Astrocyte (in vitro differentiated cells and primary cell): ENCODE measurements around the gene DRC7. TPM values are rescaled to one million over a fixed set of nuclear protein-coding genes. Genes with fewer than 3 reads are reported as not detected.
"Not testable (repeated sequence)": the region's sequence is repeated elsewhere in the genome, so short reads cannot be mapped to it uniquely, and the experiment has no call there.

ENCODE experiments used
- DNase-seq: peaks from one replicate; pipeline ENCODE4 v3.0.0-alpha.2; 2010; ENCODE audit warnings: low read depth
- FAIRE-seq: peaks from 2 replicates; lab custom pipeline; 2011; peaks lifted over from hg19 to GRCh38; lab: Jason Lieb, UNC
- H2AFZ ChIP-seq: 2 replicates; pipeline ENCODE4 v1.6.0; 2012; ENCODE audit warnings: low read depth, low read length, inconsistent platforms
- H3K27ac ChIP-seq: 2 replicates; pipeline ENCODE4 v1.5.1; 2011; ENCODE audit warnings: low read depth, low read length, inconsistent platforms
- H3K27me3 ChIP-seq: 2 replicates; pipeline ENCODE4 v1.6.0; 2011; ENCODE audit warnings: low read length, inconsistent platforms; ENCODE audit not compliant: insufficient read depth
- H3K36me3 ChIP-seq: 2 replicates; pipeline ENCODE4 v1.5.1; 2011; ENCODE audit warnings: low read length, inconsistent platforms; ENCODE audit not compliant: insufficient read depth
- H3K4me1 ChIP-seq: 2 replicates; pipeline ENCODE4 v1.5.1; 2011; ENCODE audit warnings: low read length, inconsistent platforms; ENCODE audit not compliant: insufficient read depth
- H3K4me2 ChIP-seq: 2 replicates; pipeline ENCODE4 v1.6.0; 2012; ENCODE audit warnings: low read length, inconsistent platforms
- H3K4me3 ChIP-seq: 2 replicates; pipeline ENCODE4 v1.5.1; 2011; ENCODE audit warnings: low read depth, mild to moderate bottlenecking, low read length, inconsistent platforms; ENCODE audit not compliant: insufficient read depth
- H3K79me2 ChIP-seq: 2 replicates; pipeline ENCODE4 v1.6.0; 2012; ENCODE audit warnings: mild to moderate bottlenecking, low read length, inconsistent platforms; ENCODE audit not compliant: insufficient read depth
- H3K9ac ChIP-seq: 2 replicates; pipeline ENCODE4 v1.6.0; 2012; ENCODE audit warnings: mild to moderate bottlenecking, low read length, inconsistent platforms
- H3K9me3 ChIP-seq: 2 replicates; pipeline ENCODE4 v1.5.1; 2012; ENCODE audit warnings: low read depth, mild to moderate bottlenecking, low read length, inconsistent platforms; ENCODE audit not compliant: insufficient read depth
- H4K20me1 ChIP-seq: 2 replicates; pipeline ENCODE4 v1.6.0; 2012; ENCODE audit warnings: low read length, inconsistent platforms; ENCODE audit not compliant: insufficient read depth
- H3K27ac Mint-ChIP-seq: one replicate; pipeline ENCODE4 v1.8.0; 2021; ENCODE audit warnings: mild to moderate bottlenecking, mixed read lengths; ENCODE audit not compliant: unreplicated experiment
- H3K27me3 Mint-ChIP-seq: one replicate; pipeline ENCODE4 v1.8.0; 2021; ENCODE audit warnings: low read depth, mixed read lengths; ENCODE audit not compliant: unreplicated experiment
- H3K36me3 Mint-ChIP-seq: one replicate; pipeline ENCODE4 v1.8.0; 2021; ENCODE audit warnings: low read depth, mixed read lengths; ENCODE audit not compliant: unreplicated experiment
- H3K4me1 Mint-ChIP-seq: one replicate; pipeline ENCODE4 v1.8.0; 2021; ENCODE audit warnings: low read depth, mixed read lengths; ENCODE audit not compliant: unreplicated experiment
- H3K4me3 Mint-ChIP-seq: one replicate; pipeline ENCODE4 v1.8.0; 2021; ENCODE audit warnings: mild to moderate bottlenecking, moderate library complexity, mixed read lengths; ENCODE audit not compliant: unreplicated experiment
- H3K9me3 Mint-ChIP-seq: one replicate; pipeline ENCODE4 v1.8.0; 2021; ENCODE audit warnings: mild to moderate bottlenecking, mixed read lengths; ENCODE audit not compliant: unreplicated experiment
- EZH2 ChIP-seq: IDR thresholded peaks from 2 replicates; pipeline ENCODE4 v1.6.1; 2012; ENCODE audit warnings: mild to moderate bottlenecking, low read length, inconsistent platforms; ENCODE audit not compliant: insufficient read depth
- total RNA-seq: library from RNA; stranded (reverse); gene quantifications from 2 replicates; pipeline ENCODE4 v1.2.1, GENCODE V29; 2021
- TF ChIP-seq, protein P1 (sequence below): IDR thresholded peaks from 2 replicates; pipeline ENCODE4 v1.5.1; 2011; ENCODE audit warnings: low read depth, mild to moderate bottlenecking, inconsistent platforms, low read length, moderate library complexity; ENCODE audit not compliant: insufficient read depth

The DRC7 gene
- total RNA-seq, 1 donor from 2014 or later, result not detected

GRCh38 chr16:57711993-57712392, 17.4 kb downstream of the DRC7 start:
- TF ChIP-seq, protein P1, sequence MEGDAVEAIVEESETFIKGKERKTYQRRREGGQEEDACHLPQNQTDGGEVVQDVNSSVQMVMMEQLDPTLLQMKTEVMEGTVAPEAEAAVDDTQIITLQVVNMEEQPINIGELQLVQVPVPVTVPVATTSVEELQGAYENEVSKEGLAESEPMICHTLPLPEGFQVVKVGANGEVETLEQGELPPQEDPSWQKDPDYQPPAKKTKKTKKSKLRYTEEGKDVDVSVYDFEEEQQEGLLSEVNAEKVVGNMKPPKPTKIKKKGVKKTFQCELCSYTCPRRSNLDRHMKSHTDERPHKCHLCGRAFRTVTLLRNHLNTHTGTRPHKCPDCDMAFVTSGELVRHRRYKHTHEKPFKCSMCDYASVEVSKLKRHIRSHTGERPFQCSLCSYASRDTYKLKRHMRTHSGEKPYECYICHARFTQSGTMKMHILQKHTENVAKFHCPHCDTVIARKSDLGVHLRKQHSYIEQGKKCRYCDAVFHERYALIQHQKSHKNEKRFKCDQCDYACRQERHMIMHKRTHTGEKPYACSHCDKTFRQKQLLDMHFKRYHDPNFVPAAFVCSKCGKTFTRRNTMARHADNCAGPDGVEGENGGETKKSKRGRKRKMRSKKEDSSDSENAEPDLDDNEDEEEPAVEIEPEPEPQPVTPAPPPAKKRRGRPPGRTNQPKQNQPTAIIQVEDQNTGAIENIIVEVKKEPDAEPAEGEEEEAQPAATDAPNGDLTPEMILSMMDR, result no peak
- TF ChIP-seq EZH2, result no peak
- Mint-ChIP-seq H3K9me3 (no peaks in the 10 kb centered on the region), H3K36me3 (no peaks in the 10 kb centered on the region), H3K4me1 (no peaks in the 10 kb centered on the region), H3K4me3 (no peak overlapping the region), H3K27me3 (peaks cover 45% of the 10 kb centered on the region), H3K27ac (no peak overlapping the region)
- H3K27me3 ChIP-seq, result peaks cover 32% of the 10 kb centered on the region
- H3K79me2 ChIP-seq, result no peaks in the 10 kb centered on the region
- H3K4me2 ChIP-seq, result no peak overlapping the region
- no peaks in the 10 kb centered on the region for H3K9me3 ChIP-seq
- no peak overlapping the region for H3K4me3 ChIP-seq
- no peaks in the 10 kb centered on the region for H3K36me3 ChIP-seq
- FAIRE-seq (no peak), DNase-seq (no peak)
- no peak overlapping the region for H3K9ac ChIP-seq
- no peak overlapping the region for H3K27ac ChIP-seq
- H4K20me1 ChIP-seq, result no peaks in the 10 kb centered on the region
- H2AFZ ChIP-seq, result no peak overlapping the region
- H3K4me1 ChIP-seq, result no peaks in the 10 kb centered on the region

GRCh38 chr16:57712569-57712968, 18.0 kb downstream of the DRC7 start:
- FAIRE-seq, result not testable (repeated sequence)

DNA sequence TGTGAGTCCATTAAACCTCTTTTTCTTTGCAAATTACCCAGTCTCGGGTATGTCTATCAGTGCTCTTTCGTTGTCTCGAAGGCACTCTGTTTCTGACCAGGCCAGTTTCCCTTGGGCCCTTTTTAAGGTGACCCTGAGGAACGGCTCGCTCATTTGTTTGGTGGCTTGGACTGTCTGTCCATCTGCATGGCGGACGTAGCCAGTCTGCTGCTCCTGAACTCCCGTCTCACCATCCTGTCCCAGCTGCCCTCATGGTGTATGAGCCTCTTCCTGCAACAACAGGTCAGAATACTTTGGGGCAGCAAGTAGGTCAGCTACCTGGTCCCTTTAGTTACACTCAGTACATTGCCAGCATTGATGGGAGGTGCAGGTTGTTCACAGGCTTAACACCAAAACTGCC, 19.0 kb downstream of the DRC7 start:
- H3K36me3 ChIP-seq, result no peaks in the 10 kb centered on the region
- Mint-ChIP-seq H3K27me3 (peaks cover 37% of the 10 kb centered on the region), H3K4me1 (no peaks in the 10 kb centered on the region), H3K4me3 (no peak overlapping the region), H3K27ac (no peak overlapping the region), H3K36me3 (no peaks in the 10 kb centered on the region), H3K9me3 (no peaks in the 10 kb centered on the region)
- H4K20me1 ChIP-seq, result no peaks in the 10 kb centered on the region
- no peaks in the 10 kb centered on the region for H3K9me3 ChIP-seq
- no peak for TF ChIP-seq EZH2
- TF ChIP-seq, protein P1, result no peak
- no peaks in the 10 kb centered on the region for H3K79me2 ChIP-seq
- no peak overlapping the region for H3K27ac ChIP-seq
- H3K4me3 ChIP-seq, result no peak overlapping the region
- DNase-seq, result no peak
- H3K4me2 ChIP-seq, result no peak overlapping the region
- H2AFZ ChIP-seq, result peak overlapping the region; percentile 4
- no peaks in the 10 kb centered on the region for H3K4me1 ChIP-seq
- H3K27me3 ChIP-seq, result peaks cover 32% of the 10 kb centered on the region
- no peak overlapping the region for H3K9ac ChIP-seq
- no peak for FAIRE-seq

More at GRCh38 chr16:57712569-57712968, 18.0 kb downstream of the DRC7 start:
- not testable (repeated sequence) for H3K27ac ChIP-seq, H3K9me3 ChIP-seq, H3K36me3 ChIP-seq, H3K4me1 Mint-ChIP-seq, H3K4me1 ChIP-seq, H2AFZ ChIP-seq, DNase-seq, H3K9me3 Mint-ChIP-seq, H3K79me2 ChIP-seq, H3K4me3 ChIP-seq, H3K27ac Mint-ChIP-seq, H4K20me1 ChIP-seq, H3K4me3 Mint-ChIP-seq, H3K4me2 ChIP-seq, H3K9ac ChIP-seq, H3K36me3 Mint-ChIP-seq
- H3K27me3 Mint-ChIP-seq, result peaks cover 39% of the 10 kb centered on the region
- peaks cover 32% of the 10 kb centered on the region for H3K27me3 ChIP-seq
